Fibroblast of gingiva (primary cell): ENCODE measurements around the gene IVNS1ABP.
A peak's percentile ranks its signal among the peaks of the same experiment; 100 is the strongest.
"Not testable (repeated sequence)": the region's sequence is repeated elsewhere in the genome, so short reads cannot be mapped to it uniquely, and the experiment has no call there.

Source experiments
- DNase-seq: peaks from one replicate; pipeline ENCODE4 v3.0.0-alpha.2; 2011; ENCODE audit warnings: low read depth

Gene IVNS1ABP

DNA sequence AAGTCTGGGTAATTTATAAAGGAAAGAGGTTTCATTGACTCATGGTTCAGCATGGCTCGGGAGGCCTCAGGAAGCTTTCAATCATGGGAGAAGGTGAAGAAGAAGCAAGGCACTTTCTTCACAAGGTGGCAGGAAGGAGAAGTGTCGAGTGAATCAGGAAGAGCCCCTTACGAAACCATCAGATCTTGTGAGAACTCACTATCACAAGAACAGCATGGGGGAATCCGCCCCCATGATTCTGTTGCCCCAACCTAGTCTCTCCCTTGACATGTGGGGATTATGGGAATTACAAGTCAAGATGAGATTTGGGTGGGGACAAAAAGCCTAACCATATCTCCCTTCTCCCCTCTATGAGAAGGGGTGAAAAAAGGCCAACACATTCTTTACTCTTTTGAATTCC, 11.2 kb upstream of the IVNS1ABP start:
- DNase-seq = no peak

DNA sequence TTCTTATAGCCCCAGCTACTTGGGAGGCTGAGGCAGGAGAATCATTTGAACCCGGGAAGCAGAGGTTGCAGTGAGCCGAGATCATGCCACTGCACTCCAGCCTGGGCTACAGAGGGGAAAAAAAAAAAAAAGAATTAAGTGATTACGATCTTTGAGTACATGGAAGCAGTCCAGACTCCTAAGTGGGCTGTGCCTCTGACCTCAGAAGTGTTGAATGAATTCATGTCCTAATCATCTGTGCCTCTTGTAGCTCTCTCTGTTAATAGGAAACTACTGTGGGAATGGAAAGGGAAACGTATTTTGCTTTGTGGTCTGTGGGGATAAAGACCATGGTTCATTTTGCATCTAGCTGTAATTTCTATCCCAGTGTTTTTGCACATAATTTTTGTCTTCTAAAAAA, 8.4 kb upstream of the IVNS1ABP start:
- DNase-seq = no peak

DNA sequence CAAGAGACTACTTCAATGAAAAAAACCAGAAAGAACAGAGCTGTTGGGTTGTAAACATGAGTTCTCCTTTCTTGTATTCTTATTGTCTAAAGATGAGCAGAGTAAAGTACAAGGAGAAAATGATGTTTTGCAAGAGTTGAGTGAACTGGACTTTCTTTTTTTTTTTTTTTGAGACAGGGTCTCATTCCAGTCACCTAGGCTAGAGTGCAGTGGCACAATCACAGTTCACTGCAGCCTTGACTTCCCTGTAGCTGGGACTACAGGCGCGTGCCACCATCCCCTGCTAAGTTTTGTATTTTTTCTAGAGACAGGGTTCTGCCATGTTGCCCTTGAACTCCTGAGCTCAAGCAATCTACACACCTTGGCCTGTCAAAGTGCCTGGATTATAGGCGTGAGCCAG, 7.1 kb upstream of the IVNS1ABP start:
- DNase-seq = no peak

DNA sequence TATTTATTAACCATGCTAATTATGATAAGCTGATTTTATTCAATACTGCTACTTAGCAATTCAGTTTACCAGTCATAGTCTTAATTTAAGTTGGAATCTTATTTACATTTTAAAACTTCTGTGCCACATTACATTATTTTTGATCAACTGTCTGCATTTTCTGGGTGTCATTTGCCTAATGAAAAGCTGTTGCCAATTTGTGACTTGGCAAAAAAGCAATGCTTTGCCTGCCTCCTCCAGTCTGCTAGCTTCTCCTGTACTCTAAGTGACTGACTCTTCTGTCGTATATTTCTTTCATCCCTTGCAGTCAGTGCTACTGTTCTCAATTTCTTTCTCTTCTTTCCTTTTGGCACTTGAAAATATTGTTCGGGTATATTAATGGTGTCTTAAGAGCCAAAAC, 5.6 kb upstream of the IVNS1ABP start:
- DNase-seq = no peak

DNA sequence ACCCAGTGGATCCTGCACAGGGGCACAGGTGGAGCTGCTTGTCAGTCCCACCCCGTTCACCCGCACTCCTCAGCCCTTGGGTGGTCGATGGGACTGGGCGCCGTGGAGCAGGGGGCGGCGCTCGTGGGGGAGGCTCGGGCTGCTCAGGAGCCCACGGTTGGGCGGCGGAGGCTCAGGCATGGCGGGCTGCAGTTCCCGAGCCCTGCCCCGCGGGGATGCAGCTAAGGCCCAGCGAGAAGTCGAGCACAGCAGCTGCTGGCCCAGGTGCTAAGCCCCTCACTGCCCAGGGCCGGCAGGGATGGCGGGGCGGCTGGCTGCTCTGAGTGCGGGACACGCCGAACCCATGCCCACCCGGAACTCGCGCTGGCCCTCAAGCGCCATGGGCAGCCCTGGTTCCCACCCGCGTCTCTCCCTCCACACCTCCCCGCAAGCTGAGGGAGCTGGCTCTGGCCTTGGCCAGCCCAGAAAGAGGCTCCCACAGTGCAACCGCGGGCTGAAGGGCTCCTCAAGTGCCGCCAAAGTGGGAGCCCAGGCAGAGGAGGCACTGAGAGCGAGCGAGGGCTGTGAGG, 4.7 kb upstream of the IVNS1ABP start:
- DNase-seq = not testable (repeated sequence)

DNA sequence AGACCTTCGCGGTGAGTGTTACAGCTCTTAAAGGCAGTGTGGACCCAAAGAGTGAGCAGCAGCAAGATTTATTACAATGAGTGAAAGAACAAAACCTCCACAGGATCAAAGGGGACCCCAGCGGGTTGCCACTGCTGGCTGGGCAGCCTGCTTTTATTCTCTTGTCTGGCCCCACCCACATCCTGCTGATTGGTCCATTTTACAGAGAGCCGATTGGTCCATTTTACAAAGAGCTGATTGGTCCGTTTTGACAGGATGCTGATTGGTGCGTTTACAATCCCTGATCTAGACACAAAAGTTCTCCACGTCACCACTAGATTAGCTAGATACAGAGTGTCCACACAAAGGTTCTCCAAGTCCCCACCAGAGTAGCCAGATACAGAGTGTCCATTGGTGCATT, 4.1 kb upstream of the IVNS1ABP start:
- not testable (repeated sequence) for DNase-seq

DNA sequence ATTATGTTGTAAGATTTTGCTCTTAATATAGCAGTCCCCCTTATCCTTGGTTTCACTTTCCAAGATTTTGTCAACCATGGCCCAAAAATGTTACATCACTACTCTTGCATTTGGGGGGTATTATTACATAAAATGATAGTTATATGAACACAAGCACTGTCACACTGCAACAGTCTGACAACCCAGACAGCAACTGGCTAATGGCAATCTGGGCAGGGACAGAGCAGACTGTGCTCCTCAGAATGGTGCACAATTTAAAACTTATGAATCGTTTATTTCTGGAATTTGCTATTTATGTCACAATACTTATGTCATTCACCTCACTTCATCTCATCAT, 2.1 kb upstream of the IVNS1ABP start:
- DNase-seq = no peak

DNA sequence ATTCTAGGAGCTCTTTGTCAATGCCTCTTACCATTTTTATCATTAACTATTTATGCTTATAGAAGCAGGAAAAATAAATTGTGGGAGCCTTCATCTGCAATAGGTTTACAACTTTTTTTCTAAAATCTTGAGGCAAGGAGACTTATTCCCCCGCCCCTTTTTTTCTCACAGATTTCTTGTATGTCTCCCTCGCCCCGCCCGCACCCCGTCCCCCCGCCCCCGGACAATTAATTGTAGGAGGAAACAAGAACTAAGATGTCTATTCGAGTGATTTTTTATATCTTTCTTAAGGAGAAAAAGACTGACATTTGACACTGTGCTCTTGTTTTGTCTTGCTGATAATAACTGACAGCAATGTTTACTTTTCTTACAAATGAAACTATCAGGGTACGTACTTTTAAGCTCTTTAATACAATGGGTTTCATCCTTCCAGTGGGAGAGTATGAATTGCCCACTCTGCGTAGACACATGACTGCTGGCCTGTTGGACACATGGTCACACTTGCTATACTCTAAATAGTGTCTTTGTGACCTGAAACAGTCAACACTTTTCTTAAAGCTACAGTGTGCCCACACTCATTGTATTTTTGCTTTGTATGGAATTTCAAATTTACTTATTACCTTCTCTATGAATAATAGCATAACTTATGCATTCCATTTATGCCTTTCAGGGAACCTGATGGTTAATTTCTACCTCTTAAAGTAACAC, 1.5 kb upstream of the IVNS1ABP start:
- no peak for DNase-seq

DNA sequence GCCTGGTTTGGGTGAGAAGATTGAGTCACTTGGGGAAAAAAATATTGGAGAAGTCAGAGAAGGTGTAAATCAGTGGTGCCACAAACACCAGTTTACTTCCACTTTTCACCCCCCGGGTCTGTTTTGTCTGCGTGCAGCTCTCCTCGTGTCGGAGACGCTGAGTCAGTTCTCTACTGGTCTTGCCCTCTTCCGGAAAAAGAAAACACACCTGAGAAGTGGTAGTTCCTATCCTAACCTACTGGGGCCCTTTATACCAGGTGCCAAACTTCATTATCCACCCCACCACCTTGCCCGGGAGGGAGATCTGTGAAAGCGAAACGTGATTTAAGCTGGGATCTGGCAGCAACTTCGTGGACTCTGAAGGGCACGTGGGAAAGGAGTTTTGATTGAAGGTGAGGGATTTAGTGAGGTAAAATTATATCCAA, 855 bp upstream of the IVNS1ABP start:
- DNase-seq = no peak

DNA sequence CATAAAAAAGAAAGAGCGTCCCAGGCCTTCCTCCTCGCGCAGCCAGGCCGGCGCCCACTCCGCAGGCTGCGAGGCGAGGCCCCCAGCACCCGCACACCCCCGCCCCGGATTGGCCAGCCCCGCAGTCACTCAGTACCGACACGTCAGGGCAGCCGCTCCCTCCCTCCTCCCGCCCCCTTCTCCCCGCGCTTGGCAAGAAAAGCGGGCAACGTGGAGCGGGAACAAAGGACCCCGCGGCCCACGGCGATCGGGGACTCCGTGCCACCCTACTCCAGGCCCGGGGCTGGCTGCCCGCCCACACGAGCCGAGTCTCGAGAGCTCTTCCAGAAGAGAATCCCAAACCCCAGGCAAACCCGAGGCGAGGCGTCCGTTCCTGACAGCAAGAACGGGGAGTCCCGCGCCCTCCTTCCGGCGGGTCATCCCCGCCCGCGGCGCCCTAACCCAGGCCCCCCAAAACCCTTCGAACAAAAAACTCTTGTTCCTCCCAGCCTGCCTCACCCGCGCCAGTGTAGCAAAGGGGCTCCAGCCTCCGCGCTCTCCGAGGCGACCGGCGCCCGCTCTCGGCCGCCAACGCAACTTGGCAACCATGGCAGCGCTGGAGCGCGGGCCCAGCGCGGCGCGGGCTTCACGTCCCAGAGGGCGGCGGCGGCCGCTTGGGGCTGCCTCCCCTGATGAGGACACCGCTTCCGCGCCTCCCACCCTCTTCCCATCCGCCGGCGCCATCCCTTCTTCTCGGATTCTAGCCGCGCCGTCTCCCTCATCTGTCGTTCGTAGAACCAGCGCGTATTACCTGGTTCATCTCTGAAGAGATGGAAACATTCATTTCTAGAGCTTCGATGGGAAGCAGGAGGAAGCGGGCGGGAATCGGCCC, 645 bp downstream of the IVNS1ABP start:
- peak; percentile 94 for DNase-seq

DNA sequence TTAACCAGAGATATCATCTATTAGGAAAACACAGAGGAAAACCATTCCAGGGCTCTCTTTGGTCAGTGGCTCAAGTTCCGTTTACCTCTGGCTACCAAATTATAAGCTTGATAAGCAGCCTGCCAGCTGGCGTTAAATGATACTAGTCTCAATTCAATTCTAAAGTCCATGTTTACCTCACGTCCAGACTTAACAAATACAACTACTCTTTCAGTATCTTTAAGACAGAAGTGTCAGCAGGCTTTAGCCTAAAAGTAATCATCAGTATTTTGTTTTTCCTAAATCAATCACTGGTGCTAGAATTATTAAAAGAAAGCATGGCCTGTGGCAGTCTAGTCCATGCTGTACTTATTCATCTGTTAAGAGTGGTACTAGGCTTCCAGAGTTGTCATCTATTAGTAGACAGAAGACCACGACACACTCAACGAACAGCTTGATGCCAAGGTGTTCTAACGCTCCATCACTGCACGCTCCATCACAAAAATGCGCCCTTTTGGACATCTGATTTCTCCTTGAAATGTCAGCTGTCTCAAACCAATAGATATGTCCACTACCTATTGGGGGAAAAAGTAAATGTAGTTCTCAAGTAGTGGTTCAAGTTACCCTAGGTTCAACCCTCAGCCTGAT, 1.5 kb downstream of the IVNS1ABP start:
- no peak for DNase-seq

DNA sequence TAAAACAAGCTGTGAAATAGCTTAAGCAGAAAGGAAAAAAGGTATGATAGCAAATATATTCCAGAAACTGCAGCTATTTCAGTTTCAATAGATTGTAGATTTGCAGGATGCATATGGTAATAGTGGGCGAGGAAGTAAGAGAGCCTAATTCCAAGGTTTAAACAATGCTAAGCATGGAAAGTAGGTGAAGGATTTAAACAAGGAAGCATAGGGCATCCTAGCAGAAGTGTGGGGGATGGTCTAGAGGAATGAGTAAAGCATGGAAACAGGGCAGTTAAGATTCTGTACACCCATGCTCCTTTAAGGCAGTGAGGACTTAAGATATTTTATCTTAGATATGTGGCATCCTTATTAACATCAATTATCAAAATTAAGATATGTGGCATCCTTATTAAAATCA, 2.6 kb downstream of the IVNS1ABP start:
- no peak for DNase-seq

DNA sequence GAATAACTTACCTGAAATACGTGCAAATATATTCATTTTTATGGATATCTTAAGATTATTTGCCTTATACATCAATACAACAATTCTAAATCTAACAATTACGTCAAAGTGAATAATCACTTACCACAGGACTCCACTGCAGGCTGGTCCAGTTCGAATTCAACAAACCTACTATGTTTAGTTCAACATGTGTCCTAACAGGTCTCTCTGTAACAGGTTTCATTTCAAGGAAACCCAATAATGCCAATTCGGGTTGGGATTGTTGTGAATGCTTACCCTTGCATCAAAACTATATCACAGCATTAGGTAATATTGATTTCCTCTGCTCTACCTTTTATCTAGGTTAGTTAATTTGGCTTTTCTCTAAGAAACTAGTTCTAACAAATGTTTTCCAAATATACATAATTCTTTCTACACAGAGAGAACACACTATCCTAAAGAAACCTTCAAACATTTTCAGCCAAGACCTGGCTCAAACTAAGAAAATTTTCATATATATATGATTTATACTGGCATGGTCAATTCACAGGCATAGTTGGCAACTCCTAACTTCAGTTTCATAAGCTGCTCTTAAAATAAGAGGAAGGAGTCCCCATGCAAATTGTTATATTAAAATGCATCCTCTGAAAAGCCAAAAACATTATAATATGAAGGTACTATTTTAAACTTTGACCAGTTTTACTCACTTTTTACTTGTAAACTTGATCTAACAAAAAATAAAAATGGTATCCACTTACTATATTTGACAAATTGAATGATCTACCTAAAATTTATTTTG, 4.5 kb downstream of the IVNS1ABP start:
- DNase-seq = no peak

DNA sequence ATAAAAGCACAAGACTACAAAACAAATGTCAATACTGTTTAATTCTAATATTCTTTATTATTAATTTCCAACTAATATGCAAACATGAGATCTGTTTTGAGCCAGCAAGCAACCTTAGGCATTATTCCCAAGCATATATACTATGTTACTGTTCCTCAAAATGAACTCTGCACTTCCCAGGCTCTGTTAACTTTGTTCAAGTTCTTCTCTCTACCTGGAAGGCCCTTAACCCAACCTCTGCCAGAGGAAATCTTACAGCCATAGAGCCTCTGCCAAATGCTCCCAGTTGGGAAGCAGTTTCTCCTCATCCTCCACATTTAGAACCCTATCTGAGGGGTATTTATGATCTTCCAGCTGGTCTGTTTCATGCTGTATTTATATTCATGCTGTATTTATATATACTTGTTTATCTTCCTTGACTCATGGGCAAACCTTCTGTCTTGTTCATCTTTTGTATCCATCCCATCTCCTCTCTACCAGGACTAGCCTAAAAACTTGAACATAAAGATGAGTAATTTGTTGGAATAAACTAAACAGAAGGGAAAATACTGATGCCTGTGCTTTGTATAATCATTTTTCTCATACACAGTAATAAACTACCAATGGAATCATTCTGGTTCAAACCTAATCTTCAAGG, 5.3 kb downstream of the IVNS1ABP start:
- DNase-seq = no peak

DNA sequence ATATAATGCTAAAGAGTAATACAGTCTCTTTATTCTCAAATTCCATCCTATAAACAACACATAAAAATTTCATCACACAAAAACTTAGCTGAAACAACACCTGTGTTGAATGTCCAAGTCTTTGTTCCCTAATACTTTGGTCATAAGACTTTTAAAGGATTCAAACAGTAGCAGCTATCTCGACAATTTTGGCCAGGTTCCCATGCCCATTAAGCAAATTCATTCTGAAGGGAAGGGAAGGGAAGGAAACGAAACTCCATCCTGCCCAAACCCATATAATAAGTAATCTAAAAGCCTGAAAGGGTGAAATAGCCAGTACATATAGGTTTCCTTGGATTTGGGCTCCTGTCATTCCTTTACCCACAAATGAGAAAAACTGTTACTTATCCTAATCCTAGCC, 7.5 kb downstream of the IVNS1ABP start:
- no peak for DNase-seq

DNA sequence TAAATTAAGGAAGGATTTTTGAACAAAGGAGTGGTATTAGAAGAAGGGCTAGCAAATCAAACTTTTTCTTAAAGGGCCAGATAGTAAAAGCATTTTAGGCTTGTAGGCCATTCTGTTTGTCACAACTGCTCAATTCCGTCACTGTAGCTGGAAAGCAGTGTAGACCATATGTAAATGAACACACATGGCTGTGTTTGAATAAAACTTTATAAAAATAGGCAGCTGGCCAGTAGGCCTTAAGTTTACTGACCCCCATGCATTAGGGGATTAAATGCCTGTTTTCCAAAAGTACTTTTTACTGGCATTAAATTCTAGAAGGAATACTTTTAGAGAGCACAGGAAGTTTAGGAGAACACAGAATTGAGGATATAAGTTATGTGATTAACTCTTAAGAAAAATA, 8.9 kb downstream of the IVNS1ABP start:
- no peak for DNase-seq

DNA sequence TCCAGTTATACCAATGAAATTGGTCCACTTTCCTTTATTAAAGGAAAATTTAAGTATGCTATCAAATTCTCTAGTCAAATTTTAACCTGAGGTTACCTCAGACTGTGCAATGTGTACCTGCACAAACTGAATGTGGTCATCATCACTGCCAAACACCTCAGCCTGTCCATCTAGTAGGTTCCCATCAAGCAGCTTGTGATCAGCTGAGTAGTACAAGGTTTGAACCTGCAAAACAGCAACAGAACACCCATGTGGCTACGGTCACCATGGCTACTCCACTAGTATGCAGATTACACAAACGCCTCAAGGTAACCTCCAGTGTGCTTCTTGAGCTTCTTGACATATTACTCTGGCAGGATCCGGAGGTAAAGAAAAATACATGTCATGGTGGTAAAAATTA, 11.6 kb downstream of the IVNS1ABP start:
- DNase-seq = no peak

DNA sequence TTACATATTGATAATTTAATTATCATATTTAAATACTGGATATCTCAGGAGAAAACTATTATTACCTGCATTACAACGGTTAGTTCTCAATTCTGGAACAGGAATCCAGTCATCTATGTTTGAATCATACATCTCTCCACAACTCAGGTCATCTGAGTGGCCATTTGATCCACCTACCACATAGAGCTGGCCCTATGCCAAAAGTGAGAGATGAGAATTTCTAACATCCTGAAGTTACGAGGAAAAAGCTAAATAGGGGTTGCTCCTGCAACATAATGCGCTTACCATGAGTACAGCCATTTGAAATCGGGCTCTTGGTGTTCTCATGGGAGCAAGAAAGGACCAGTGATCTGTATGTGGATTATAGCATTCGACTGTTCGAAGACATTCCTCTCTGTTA, 16.9 kb downstream of the IVNS1ABP start:
- no peak for DNase-seq

DNA sequence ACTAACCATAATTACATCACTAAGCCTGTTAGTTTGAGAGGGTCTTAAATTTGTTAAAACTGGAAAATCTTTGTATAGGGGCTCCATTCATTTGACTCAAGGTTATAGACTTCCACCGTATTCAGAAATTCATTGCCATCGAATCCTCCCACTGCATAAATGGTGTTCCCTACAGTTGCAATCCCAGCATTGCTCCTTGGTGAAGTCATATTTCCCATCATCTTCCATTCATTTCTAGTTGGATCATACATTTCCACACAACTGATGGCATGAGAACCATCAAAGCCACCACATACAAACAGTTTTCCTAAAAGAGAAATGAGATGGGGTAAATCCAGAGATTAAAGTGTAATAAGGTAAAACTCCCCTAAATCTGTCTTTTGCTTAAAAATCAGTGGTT, 19.1 kb downstream of the IVNS1ABP start:
- DNase-seq = no peak

DNA sequence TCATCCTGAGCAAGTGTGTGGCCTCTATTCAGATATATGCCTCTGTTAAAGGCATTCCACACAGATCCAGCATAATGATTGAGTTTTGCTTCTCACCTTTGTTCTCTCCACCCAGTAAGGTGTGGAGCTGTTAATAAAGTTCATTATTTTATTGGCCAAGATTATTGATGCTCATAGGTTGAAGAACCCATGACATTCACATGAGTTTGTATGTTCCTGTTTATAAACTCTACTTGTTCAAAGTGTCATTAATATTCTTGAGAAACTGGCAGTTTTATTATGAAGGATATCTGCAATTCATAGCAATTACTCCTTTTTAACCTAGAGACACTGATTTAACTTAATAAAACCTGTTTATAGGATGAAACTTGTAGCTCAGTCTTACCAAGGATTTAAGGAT, 22.0 kb downstream of the IVNS1ABP start:
- DNase-seq = no peak

DNA sequence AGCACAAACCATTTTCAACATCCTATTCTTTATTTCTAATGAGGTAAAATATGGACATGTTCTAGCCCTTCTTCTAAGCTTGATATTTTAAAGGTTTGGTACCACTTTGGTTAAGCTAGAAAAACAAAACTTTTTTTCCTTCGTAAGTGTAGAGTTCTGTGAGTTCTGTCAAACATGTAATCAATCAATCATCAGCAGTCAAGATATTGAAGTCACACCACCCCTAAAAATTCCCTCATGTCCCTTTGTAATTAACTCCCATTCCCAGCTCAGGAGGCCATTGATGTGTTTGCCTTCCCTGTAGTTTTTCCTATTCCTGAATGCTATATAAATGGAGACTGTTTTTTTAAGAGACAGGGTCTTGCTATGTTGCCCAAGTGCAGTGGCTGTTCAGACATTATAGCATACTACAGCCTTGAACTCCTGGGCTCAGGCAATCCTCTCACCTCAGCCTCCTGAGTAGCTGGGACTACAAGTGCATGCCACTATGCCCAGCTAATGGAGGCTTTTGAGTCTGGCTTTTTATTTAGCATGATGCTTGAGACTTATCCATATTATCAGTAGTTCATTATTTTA, 23.0 kb downstream of the IVNS1ABP start:
- no peak for DNase-seq
